ENCODE results near the gene EHD1. TPM values are rescaled to one million over a fixed set of nuclear protein-coding genes. Genes with fewer than 3 reads are reported as not detected.
A peak's percentile ranks its signal among the peaks of the same experiment; 100 is the strongest.

Gene EHD1
- polyA plus RNA-seq, 1 experiment, result 56.1 TPM

GRCh38 chr11:64916040-64916774, 37.8 kb upstream of the EHD1 start:
- CTCF ChIA-PET, result interaction anchor here (0.7 to 1.6 kb wide), 3 partner anchors 22 to 98 kb away, joined by 4 to 7 read pairs (median 4); no protein-coding TSS in a partner anchor
- POLR2A ChIA-PET, result interaction anchor here (1.5 kb wide), 1 partner anchor 98 kb away, joined by 4 read pairs; the partner anchor contains the start of gene ARL2
- H3K9me3 ChIP-seq (ENCODE audit: control insufficient read depth, insufficient read depth, low read length), result no peaks in the 10 kb centered on the region; the same call in 1 of the 2 replicates

DNA sequence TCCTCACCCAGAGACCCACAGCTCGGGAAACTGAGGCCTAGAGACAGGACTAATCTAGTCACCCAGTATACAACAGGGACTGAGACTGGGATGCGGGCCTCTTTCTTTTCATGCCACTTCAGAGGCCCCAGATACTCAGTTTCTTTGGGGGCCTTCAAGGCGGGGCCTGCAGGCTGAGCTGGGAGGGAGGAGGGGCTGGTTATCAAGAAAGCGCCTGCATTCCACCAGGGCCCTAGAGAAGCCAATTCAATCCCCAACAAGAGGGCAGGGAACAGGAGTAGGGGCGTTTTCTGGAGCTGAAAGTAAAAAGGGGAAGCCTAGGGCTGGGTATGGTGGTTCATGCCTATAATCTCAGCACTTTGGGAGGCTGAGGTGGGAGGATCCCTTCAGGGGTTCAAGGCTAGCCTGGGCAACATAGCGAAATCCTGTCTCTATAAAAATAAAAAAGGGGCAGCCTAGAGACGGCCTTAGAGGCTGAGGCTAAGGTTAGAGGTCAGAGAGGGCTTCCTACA, 37.0 kb upstream of the EHD1 start:
- no peak overlapping the region for H3K27ac ChIP-seq (ENCODE audit: low read depth, low read length)
- H3K27me3 ChIP-seq (ENCODE audit: control insufficient read depth, insufficient read depth, low read length), result no peaks in the 10 kb centered on the region
- DNase-seq (ENCODE audit: low read depth, low spot score), result no peak
- no peaks in the 10 kb centered on the region; the same call in 1 of the 2 replicates for H3K9me3 ChIP-seq (ENCODE audit: control insufficient read depth, insufficient read depth, low read length)
- H3K4me3 ChIP-seq (ENCODE audit: low read depth, low read length), result peak overlapping the region; percentile 90
- CTCF ChIA-PET, result interaction anchor here (0.7 to 1.6 kb wide), 3 partner anchors 21 to 99 kb away, joined by 4 to 7 read pairs (median 4); no protein-coding TSS in a partner anchor
- TF ChIP-seq CTCF (IDR thresholded peaks at IDR 0.05; ENCODE audit: low read depth, low read length), result no peak
- POLR2A ChIA-PET, result interaction anchor here (0.6 to 1.5 kb wide), 2 partner anchors 95 to 99 kb away, joined by 3 to 4 read pairs; partner anchors contain the start of gene ARL2

More at GRCh38 chr11:64916040-64916774, 37.8 kb upstream of the EHD1 start:
- Histone ChIP-seq H3K27ac (ENCODE audit: low read depth, low read length) (peak overlapping the region; percentile 65), H3K27me3 (ENCODE audit: control insufficient read depth, insufficient read depth, low read length) (no peaks in the 10 kb centered on the region), H3K4me3 (ENCODE audit: low read depth, low read length) (peak overlapping the region; percentile 90)
- no peak for DNase-seq (ENCODE audit: low read depth, low spot score)
- no peak for TF ChIP-seq CTCF (IDR thresholded peaks at IDR 0.05; ENCODE audit: low read depth, low read length)

- TF ChIP-seq CTCF (IDR thresholded peaks at IDR 0.05; ENCODE audit: low read depth, low read length), result no peak
- ChIA-PET POLR2A (no interaction called here), CTCF (interaction anchor here (0.8 kb wide), 1 partner anchor 100 kb away, joined by 3 read pairs; the partner anchor contains the start of gene ARL2)
- Histone ChIP-seq H3K27ac (ENCODE audit: low read depth, low read length) (no peak overlapping the region), H3K4me3 (ENCODE audit: low read depth, low read length) (no peak overlapping the region), H3K9me3 (ENCODE audit: control insufficient read depth, insufficient read depth, low read length) (no peaks in the 10 kb centered on the region; the same call in 1 of the 2 replicates), H3K27me3 (ENCODE audit: control insufficient read depth, insufficient read depth, low read length) (no peaks in the 10 kb centered on the region)
- no peak for DNase-seq (ENCODE audit: low read depth, low spot score)
Measured at GRCh38 chr11:64914123-64914522, 35.7 kb upstream of the EHD1 start.

- ChIA-PET POLR2A (no interaction called here), CTCF (no interaction called here)
- H3K4me3 ChIP-seq (ENCODE audit: low read depth, low read length), result no peak overlapping the region
- no peak for TF ChIP-seq CTCF (IDR thresholded peaks at IDR 0.05; ENCODE audit: low read depth, low read length)
- DNase-seq (ENCODE audit: low read depth, low spot score), result no peak
- no peaks in the 10 kb centered on the region; the same call in 1 of the 2 replicates for H3K9me3 ChIP-seq (ENCODE audit: control insufficient read depth, insufficient read depth, low read length)
- H3K27me3 ChIP-seq (ENCODE audit: control insufficient read depth, insufficient read depth, low read length), result no peaks in the 10 kb centered on the region
- no peak overlapping the region for H3K27ac ChIP-seq (ENCODE audit: low read depth, low read length)
Measured at GRCh38 chr11:64913171-64913727, 34.8 kb upstream of the EHD1 start.

All from AG04450 (cell line).